Smooth muscle cell (in vitro differentiated cells): ENCODE measurements around the gene PRR18. TPM values are rescaled to one million over a fixed set of nuclear protein-coding genes. Genes with fewer than 3 reads are reported as not detected.

Experiments used
- DNase-seq: peaks from one replicate; lab custom pipeline; 2025; ENCODE audit not compliant: unreplicated experiment; lab: John Stamatoyannopoulos, UW
- H2AFZ ChIP-seq: fragments of 200-600 bp; sonication (generic); 2 replicates; pipeline ENCODE4 v1.6.0; 2016; ENCODE audit warnings: antibody characterized with exemption, low read depth, mild to moderate bottlenecking
- H3F3A ChIP-seq: fragments of 200-600 bp; sonication (generic); 2 replicates; pipeline ENCODE4 v1.6.0; 2017; ENCODE audit warnings: antibody characterized with exemption, low read depth
- H3K27ac ChIP-seq: fragments of 200-600 bp; sonication (generic); 2 replicates; pipeline ENCODE4 v1.5.1; 2016; ENCODE audit warnings: low read depth, mild to moderate bottlenecking
- H3K27me3 ChIP-seq: fragments of 200-600 bp; sonication (generic); 2 replicates; pipeline ENCODE4 v1.6.1; 2016; ENCODE audit warnings: low read depth, mild to moderate bottlenecking
- H3K36me3 ChIP-seq: fragments of 200-600 bp; sonication (generic); 2 replicates; pipeline ENCODE4 v1.5.1; 2016; ENCODE audit warnings: low read depth
- H3K4me1 ChIP-seq: fragments of 200-600 bp; sonication (generic); 2 replicates; pipeline ENCODE4 v1.5.1; 2016; ENCODE audit warnings: low read depth
- H3K4me2 ChIP-seq: fragments of 200-600 bp; sonication (generic); 2 replicates; pipeline ENCODE4 v1.6.0; 2016; ENCODE audit warnings: mild to moderate bottlenecking
- H3K4me3 ChIP-seq: fragments of 200-600 bp; sonication (generic); 2 replicates; pipeline ENCODE4 v1.5.1; 2016; ENCODE audit warnings: mild to moderate bottlenecking
- H3K79me2 ChIP-seq: fragments of 200-600 bp; sonication (generic); 2 replicates; pipeline ENCODE4 v1.6.0; 2016; ENCODE audit warnings: low read depth, mild to moderate bottlenecking
- H3K9ac ChIP-seq: fragments of 200-600 bp; sonication (generic); 2 replicates; pipeline ENCODE4 v1.6.0; 2016; ENCODE audit warnings: low read depth
- H3K9me3 ChIP-seq: fragments of 200-600 bp; sonication (generic); replicated peaks from 2 replicates; pipeline ENCODE4 v1.5.1; 2016; ENCODE audit warnings: low read depth
- H4K20me1 ChIP-seq: fragments of 200-600 bp; sonication (generic); 2 replicates; pipeline ENCODE4 v1.6.0; 2016; ENCODE audit warnings: low read depth
- CTCF ChIP-seq: fragments of 200-600 bp; sonication (generic); IDR thresholded peaks from 2 replicates; pipeline ENCODE4 v1.5.1; 2017; ENCODE audit warnings: borderline replicate concordance, mild to moderate bottlenecking, antibody characterized with exemption; ENCODE audit not compliant: insufficient read depth, poor library complexity, severe bottlenecking
- WGBS: methylation state at CpG from one replicate; pipeline ENCODE4 v1.1.7; 2016; ENCODE audit warnings: low lambda C conversion rate; 5-methylcytosine and 5-hydroxymethylcytosine counted together
- polyA plus RNA-seq: library from polyadenylated mRNA; unstranded; fragments of >200 nt; fragmentation: Nextera tagmentation; extraction: Ambion mirVana; gene quantifications from 2 replicates; pipeline ENCODE4 v1.2.1, GENCODE V29; 2016
- total RNA-seq: library from RNA; depleted of rRNA; stranded (reverse); fragments of >200 nt; gene quantifications from 2 replicates; pipeline ENCODE4 v1.2.3, GENCODE V29; 2014

PRR18 gene
- total and polyA plus RNA-seq, 2 experiments from 2014 or later = not detected

- H3K36me3 ChIP-seq = no peaks in the 10 kb centered on the region
- no peaks in the 10 kb centered on the region for H3F3A ChIP-seq
- H3K4me1 ChIP-seq = peaks cover 20% of the 10 kb centered on the region
- H3K79me2 ChIP-seq = peaks cover 67% of the 10 kb centered on the region
- no peak for TF ChIP-seq CTCF
- 96% methylated on average over 9 of the region's 9 CpGs for WGBS
- H3K9ac ChIP-seq = no peak overlapping the region
- H2AFZ ChIP-seq = no peak overlapping the region
- H3K27me3 ChIP-seq = no peaks in the 10 kb centered on the region
- no peak for DNase-seq
- H3K9me3 ChIP-seq = no peaks in the 10 kb centered on the region
- H4K20me1 ChIP-seq = peaks cover 71% of the 10 kb centered on the region
- no peak overlapping the region for H3K27ac ChIP-seq
- no peak overlapping the region for H3K4me2 ChIP-seq
- H3K4me3 ChIP-seq = no peak overlapping the region
Measured at GRCh38 chr6:166338854-166339253, 30.7 kb upstream of the PRR18 start.

GRCh38 chr6:166336847-166337246, 28.7 kb upstream of the PRR18 start:
- Histone ChIP-seq H3K27ac (no peak overlapping the region), H3K9ac (no peak overlapping the region), H3K4me1 (peaks cover 11% of the 10 kb centered on the region), H3K9me3 (no peaks in the 10 kb centered on the region), H3K79me2 (peaks cover 80% of the 10 kb centered on the region), H3K27me3 (no peaks in the 10 kb centered on the region), H3K4me2 (no peak overlapping the region), H3F3A (no peaks in the 10 kb centered on the region), H2AFZ (no peak overlapping the region), H3K36me3 (no peaks in the 10 kb centered on the region), H3K4me3 (no peak overlapping the region), H4K20me1 (peaks cover 91% of the 10 kb centered on the region)
- 95% methylated on average over 3 of the region's 3 CpGs for WGBS
- TF ChIP-seq CTCF = no peak
- DNase-seq = no peak

GRCh38 chr6:166335378-166336302, 27.4 kb upstream of the PRR18 start:
- WGBS = 99% methylated on average over 11 of the region's 11 CpGs
- no peak overlapping the region for H3K4me2 ChIP-seq

More at GRCh38 chr6:166335378-166336302, 27.4 kb upstream of the PRR18 start:
- DNase-seq = no peak
- H4K20me1 ChIP-seq = peaks cover 100% of the 10 kb centered on the region
- no peak overlapping the region for H2AFZ ChIP-seq
- no peak overlapping the region for H3K27ac ChIP-seq
- no peak overlapping the region for H3K4me3 ChIP-seq
- no peak overlapping the region for H3K9ac ChIP-seq
- no peaks in the 10 kb centered on the region for H3K36me3 ChIP-seq
- peaks cover 80% of the 10 kb centered on the region for H3K79me2 ChIP-seq
- TF ChIP-seq CTCF = no peak
- no peaks in the 10 kb centered on the region for H3K9me3 ChIP-seq
- no peaks in the 10 kb centered on the region for H3F3A ChIP-seq
- no peaks in the 10 kb centered on the region for H3K27me3 ChIP-seq
- peaks cover 9% of the 10 kb centered on the region for H3K4me1 ChIP-seq
